UCSD-AML1 (cell line): Measurements from ENCODE around the gene SLC16A12.
"Not testable (repeated sequence)": the region's sequence is repeated elsewhere in the genome, so short reads cannot be mapped to it uniquely, and the experiment has no call there.

Experiments used
- DNase-seq: peaks from one replicate; lab custom pipeline; 2025; ENCODE audit not compliant: unreplicated experiment; lab: John Stamatoyannopoulos, UW

Gene SLC16A12

GRCh38 chr10:89548673-89549072, 13.3 kb upstream of the SLC16A12 start:
- DNase-seq: no peak

- DNase-seq: no peak
Observed at GRCh38 chr10:89547853-89548513, 12.6 kb upstream of the SLC16A12 start.

GRCh38 chr10:89546651-89547050, 11.3 kb upstream of the SLC16A12 start:
- not testable (repeated sequence) for DNase-seq

DNA sequence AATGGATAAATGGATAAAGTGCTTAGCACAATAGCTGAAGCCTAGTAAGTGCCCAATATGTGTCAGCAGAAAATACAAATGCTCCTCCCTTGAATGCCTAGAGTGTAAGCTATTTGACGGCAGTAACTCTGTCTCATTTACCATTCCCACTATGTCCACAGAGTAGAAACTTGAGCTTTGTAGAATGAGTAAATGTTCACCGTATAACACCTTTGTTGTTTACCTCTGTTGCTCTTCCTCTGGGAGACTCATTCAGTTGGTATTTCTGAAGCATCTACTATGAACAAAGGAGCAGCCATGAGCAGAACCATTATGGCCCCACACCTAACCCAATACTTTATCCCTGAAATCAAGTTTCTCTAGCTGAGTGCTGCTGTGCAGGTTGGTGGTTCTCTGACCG, 8.4 kb upstream of the SLC16A12 start:
- DNase-seq: no peak

DNA sequence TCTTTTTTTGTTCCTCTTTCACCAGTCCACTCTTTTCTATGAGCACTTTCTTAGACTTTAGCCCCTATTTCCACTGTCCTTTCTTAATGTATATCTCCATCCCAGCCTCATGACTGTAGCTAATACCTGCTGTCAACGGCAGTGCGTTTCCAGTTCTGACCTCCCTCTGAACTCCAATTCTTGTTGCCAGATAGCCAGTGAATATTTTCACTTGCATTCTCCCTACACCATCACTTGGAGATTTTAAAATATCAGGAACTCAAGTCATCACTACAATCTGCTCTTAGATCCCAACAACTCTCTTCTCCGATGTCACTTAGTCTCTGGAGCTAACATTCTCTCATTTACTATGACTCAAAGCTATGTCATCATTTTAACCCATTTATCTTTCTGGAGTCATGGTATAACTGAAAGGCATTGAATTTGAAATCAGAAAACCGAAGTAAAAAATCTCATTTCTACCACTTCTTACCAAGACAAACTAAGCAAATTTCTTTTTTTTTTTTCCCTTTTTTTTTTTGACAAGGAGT, 5.1 kb upstream of the SLC16A12 start:
- DNase-seq: no peak

DNA sequence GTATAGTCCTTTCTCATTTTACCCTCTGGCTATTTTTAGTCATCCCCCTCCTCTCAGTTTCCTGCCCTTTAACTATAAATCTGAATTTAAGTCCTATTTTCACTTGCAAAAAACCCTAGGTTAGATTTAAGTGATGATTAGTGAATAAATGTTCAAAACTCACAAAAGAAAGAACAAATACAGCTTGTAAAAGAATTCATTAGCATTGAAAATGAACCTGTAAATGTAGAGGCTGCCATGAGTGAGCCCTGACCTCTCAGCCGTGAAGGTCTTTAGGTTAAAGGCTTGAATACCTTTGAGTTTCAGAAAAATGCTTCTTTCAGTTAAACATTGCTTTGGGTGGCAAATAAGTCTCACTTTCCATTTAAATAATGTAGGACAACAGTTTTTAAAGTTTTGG, 2.0 kb upstream of the SLC16A12 start:
- DNase-seq: no peak

DNA sequence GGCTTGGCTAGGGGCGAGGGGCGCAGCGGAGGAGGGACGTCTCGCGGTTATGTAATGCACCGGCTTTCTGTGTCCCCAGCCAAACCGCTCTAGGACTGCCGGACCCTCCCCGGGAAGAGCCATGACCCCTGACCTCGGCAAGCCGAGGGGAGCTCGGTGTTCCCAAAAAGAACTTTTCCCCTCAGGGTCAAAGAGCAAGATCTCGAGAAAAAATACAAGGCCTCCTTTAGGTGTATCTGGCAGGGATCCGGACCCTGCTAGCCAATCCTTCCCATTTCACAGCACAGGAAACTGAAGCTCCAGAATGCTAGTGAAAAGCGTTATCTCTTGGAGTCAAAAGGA, 590 bp upstream of the SLC16A12 start:
- no peak for DNase-seq

- no peak for DNase-seq
Observed at GRCh38 chr10:89534826-89535166, 598 bp downstream of the SLC16A12 start.

DNA sequence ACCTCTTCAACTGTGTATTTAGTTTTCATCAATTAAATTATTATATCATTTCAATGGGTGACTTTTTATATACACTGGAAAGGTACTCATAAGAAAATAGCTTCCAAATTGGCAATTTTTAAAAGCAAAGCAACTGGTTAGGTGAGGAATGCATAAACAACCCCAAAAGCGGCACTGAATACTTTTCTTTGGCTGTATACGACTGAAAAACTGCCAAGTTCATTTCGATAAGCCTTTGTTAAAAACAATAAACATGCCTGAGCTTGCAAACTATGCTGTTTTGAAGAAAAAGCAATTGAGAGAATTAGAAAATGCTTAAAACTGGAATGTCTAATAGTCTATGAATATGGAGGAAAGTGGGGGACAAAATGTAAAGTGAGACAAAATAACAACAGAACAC, 2.9 kb downstream of the SLC16A12 start:
- no peak for DNase-seq

DNA sequence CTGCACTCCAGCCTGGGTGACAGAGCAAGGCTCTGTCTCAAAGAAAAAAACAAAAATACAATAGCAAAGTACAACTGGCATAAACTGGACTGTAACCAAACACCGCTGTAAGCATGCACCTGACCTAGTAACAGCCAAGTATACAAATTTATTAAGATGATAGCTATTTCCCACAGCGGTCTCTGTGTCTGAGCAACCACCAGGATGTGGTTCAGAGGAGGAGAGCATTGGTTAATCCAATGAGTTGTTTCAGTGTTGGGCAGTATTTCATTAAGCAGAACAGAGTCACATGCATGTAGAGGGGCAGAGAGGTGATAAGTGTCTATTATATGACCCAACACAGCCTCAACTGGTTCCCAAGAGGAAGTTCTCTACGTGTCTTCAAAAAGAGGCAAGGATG, 4.0 kb downstream of the SLC16A12 start:
- no peak for DNase-seq

GRCh38 chr10:89529711-89530110, 5.7 kb downstream of the SLC16A12 start:
- not testable (repeated sequence) for DNase-seq

- DNase-seq: no peak
Observed at GRCh38 chr10:89526358-89526757, 9.0 kb downstream of the SLC16A12 start.

DNA sequence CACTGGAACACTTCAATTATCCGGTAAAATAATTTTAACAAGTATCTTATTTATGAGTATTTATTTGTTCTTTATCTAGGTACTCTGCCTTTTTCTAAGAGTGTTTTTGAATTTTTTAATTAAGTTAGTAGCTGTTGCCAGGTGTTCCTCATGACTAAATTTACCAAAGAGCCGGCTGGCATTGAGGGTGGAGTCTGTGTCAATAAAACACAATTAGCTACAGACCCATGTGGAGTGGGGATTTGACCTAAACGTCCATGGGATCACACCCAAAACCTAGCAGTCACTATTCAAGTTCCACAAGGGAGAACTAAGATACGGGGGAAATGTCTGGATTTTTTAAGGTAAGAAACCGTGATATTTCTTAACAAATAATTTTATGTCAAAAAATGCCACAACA, 9.8 kb downstream of the SLC16A12 start:
- no peak for DNase-seq

GRCh38 chr10:89524279-89524678, 11.1 kb downstream of the SLC16A12 start:
- DNase-seq: no peak

DNA sequence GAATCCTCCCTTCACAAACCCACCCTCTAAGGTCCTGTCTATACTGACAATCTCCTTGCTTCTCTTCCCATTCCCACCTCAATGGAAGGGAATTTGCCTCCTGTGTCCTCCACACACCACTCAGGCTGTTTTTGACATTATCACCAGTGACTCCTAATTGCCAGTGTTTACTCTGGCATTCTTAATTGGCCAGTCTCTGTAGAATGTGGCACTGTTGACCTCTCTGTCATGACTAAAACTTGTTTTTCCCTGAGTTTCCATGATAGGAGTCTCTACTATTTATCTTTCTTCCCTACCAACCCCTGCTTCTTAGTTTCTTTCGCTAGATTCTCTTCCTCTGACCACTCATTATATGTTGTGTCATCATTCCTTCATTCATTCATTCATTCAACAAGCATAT, 12.1 kb downstream of the SLC16A12 start:
- no peak for DNase-seq

DNA sequence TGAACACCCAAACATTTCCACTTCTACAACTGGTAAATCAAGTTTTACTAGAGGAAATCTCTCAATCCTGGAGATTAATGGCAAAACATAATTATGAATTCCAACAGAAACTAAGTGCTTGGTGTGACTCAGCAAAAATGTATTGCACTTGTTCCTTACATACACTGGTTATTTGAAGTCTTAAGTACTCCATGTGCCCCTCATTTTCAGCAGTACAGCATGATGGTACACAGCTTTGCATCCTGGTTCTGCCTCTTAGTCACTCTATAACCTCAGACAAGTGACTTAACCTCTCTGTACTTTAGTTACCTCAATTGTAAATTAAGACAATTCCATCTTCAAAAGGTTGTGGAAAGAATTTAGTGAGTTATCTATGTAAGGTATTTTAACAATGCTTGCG, 12.9 kb downstream of the SLC16A12 start:
- DNase-seq: no peak

- DNase-seq: no peak
Observed at GRCh38 chr10:89521368-89521767, 14.0 kb downstream of the SLC16A12 start.

DNA sequence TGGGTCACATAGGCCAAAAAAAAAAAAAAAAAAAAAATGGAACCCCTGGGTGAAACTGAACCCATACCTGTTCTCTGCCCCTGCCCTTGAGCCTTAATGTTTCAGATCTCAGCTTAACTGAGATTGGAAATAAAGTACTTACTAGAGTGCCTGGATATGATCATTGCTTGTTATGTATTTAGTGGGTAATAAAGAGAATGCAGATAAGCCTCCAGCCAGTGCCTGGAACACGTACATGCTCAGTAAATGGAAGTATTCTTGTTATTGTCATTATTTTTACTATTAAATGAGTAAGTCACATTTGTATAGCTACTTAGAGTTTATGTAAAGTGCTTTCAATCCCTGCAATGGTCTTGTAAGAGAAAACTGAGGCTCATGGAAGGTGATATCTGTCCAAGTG, 14.7 kb downstream of the SLC16A12 start:
- DNase-seq: no peak

DNA sequence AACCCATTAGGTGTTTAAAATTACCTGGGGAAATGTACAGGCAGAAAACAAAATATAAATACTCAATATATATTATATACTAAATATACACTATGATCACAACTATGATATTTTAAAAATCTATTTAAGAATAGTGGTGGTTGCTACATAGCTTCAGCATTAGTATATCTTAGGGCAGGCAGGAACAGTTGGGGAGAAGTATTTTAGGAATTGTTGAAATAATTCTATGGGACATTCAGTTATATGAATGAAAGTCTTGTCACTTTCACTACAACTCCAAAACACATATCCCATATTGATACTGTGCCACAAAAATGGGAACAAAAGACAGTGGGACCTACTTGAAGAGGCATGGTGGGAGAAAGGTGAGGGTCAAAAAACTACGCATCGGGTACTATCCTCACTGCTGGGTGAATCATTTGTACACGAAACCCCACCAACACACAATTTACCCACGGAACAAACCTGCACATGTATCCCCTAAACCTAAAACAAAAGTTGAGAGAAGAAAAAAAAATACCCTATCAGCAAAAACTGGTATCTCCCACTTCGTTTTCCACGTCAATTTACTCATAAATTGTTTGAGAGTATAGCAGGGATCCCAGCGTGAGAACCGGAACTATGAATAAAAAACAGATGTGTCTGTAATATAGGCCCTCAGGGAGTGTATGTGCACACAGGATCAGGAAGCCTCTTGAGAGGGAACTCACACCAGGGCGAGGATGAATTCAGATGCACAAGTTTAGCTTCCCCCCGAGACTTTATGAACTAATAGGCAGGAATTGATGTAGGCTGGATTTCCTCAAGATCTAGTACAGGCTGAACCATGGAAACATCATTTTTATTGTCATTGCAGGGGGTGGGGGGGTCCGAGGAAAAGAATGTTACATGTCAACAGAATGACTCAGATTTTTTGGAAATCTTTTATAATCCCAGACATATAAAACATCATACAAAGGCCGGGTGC, 16.2 kb downstream of the SLC16A12 start:
- DNase-seq: no peak

DNA sequence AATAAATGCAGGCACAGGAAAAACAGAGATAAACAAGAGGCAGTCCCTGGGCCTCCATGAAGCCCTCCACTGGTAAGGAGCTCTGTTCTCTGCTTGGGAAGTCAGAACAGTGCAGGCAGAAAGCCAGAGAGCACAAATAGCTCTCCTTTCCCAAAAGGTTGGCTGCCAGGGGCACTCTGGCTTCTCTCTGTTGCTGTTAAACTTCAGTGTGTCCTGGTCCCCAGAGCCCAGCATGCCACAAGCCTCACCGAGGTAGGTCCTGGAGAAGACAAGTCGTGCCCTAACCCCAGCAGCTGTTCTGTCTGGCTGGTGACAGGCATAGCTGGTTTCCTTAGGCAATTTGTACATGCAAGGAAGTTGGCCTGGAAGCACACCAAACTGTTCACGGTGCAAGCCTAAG, 17.3 kb downstream of the SLC16A12 start:
- DNase-seq: no peak

- DNase-seq: no peak
Observed at GRCh38 chr10:89516149-89516832, 19.1 kb downstream of the SLC16A12 start.
